ENCODE results near the gene CPEB1. TPM values are rescaled to one million over a fixed set of nuclear protein-coding genes. Genes with fewer than 3 reads are reported as not detected.

Gene CPEB1
- total RNA-seq, 1 donor from 2014 or later: 15.4 TPM

GRCh38 chr15:82531496-82532382, 115.4 kb downstream of the CPEB1 start:
- TF ChIP-seq EZH2 (IDR thresholded peaks at IDR 0.05; ENCODE audit: insufficient read depth, low read length) (no peak), CTCF (IDR thresholded peaks at IDR 0.05; ENCODE audit: insufficient read depth, low read depth, low read length) (no peak)
- Histone ChIP-seq H3K79me2 (ENCODE audit: insufficient read depth, low read length) (peaks cover 12% of the 10 kb centered on the region), H3K36me3 (ENCODE audit: insufficient read depth, low read length) (peaks cover 19% of the 10 kb centered on the region), H3K9ac (ENCODE audit: low read length) (no peak overlapping the region), H3K4me3 (ENCODE audit: insufficient read depth, low read depth, low read length) (no peak overlapping the region), H2AFZ (ENCODE audit: low read depth, low read length) (no peak overlapping the region), H3K4me2 (ENCODE audit: low read length) (no peak overlapping the region), H3K27ac (ENCODE audit: low read depth, low read length) (no peak overlapping the region), H3K9me3 (ENCODE audit: insufficient read depth, low read depth, low read length) (no peaks in the 10 kb centered on the region), H3K27me3 (ENCODE audit: insufficient read depth, low read length) (peaks cover 2% of the 10 kb centered on the region), H4K20me1 (ENCODE audit: insufficient read depth, low read length) (peaks cover 28% of the 10 kb centered on the region), H3K4me1 (ENCODE audit: insufficient read depth, low read length) (no peaks in the 10 kb centered on the region)
- Mint-ChIP-seq H3K27ac (ENCODE audit: unreplicated experiment) (peak overlapping the region; percentile 54), H3K27me3 (ENCODE audit: low read depth, unreplicated experiment) (no peaks in the 10 kb centered on the region), H3K4me3 (ENCODE audit: unreplicated experiment) (peak overlapping the region; percentile 2), H3K9me3 (ENCODE audit: unreplicated experiment) (no peaks in the 10 kb centered on the region), H3K36me3 (ENCODE audit: low read depth, unreplicated experiment) (peaks cover 21% of the 10 kb centered on the region), H3K4me1 (ENCODE audit: low read depth, unreplicated experiment) (peaks cover 13% of the 10 kb centered on the region)
- no peak for FAIRE-seq
- DNase-seq (ENCODE audit: low read depth): no peak

GRCh38 chr15:82530606-82531379, 116.4 kb downstream of the CPEB1 start:
- H4K20me1 ChIP-seq (ENCODE audit: insufficient read depth, low read length): peaks cover 18% of the 10 kb centered on the region
- peak overlapping the region; percentile 18 for H3K27ac Mint-ChIP-seq (ENCODE audit: unreplicated experiment)
- peaks cover 2% of the 10 kb centered on the region for H3K27me3 ChIP-seq (ENCODE audit: insufficient read depth, low read length)
- TF ChIP-seq EZH2 (IDR thresholded peaks at IDR 0.05; ENCODE audit: insufficient read depth, low read length) (no peak), CTCF (IDR thresholded peaks at IDR 0.05; ENCODE audit: insufficient read depth, low read depth, low read length) (peak; percentile 67)
- H3K4me1 ChIP-seq (ENCODE audit: insufficient read depth, low read length): no peaks in the 10 kb centered on the region
- H3K27me3 Mint-ChIP-seq (ENCODE audit: low read depth, unreplicated experiment): no peaks in the 10 kb centered on the region
- peaks cover 3% of the 10 kb centered on the region for H3K79me2 ChIP-seq (ENCODE audit: insufficient read depth, low read length)
- H3K4me1 Mint-ChIP-seq (ENCODE audit: low read depth, unreplicated experiment): peaks cover 7% of the 10 kb centered on the region
- H3K4me3 ChIP-seq (ENCODE audit: insufficient read depth, low read depth, low read length): no peak overlapping the region
- peak overlapping the region; percentile 73 for H3K4me2 ChIP-seq (ENCODE audit: low read length)
- H3K36me3 Mint-ChIP-seq (ENCODE audit: low read depth, unreplicated experiment): peaks cover 15% of the 10 kb centered on the region
- H3K4me3 Mint-ChIP-seq (ENCODE audit: unreplicated experiment): peak overlapping the region; percentile 68
- peaks cover 9% of the 10 kb centered on the region for H3K36me3 ChIP-seq (ENCODE audit: insufficient read depth, low read length)
- DNase-seq (ENCODE audit: low read depth) (peak; percentile 43), FAIRE-seq (no peak)
- H2AFZ ChIP-seq (ENCODE audit: low read depth, low read length): peak overlapping the region; percentile 78
- no peak overlapping the region for H3K27ac ChIP-seq (ENCODE audit: low read depth, low read length)
- H3K9me3 ChIP-seq (ENCODE audit: insufficient read depth, low read depth, low read length): no peaks in the 10 kb centered on the region
- H3K9me3 Mint-ChIP-seq (ENCODE audit: unreplicated experiment): no peaks in the 10 kb centered on the region
- H3K9ac ChIP-seq (ENCODE audit: low read length): no peak overlapping the region
